Stimulated activated CD8-positive, alpha-beta memory T cell treated with anti-CD3 and anti-CD28 coated beads, Interleukin-12 subunit alpha, Interleukin-12 subunit beta, amount 100 ng/mL, for 24 hours (primary cell): Measurements from ENCODE around the gene SENP8.

Experiments
- DNase-seq: peaks from one replicate; pipeline ENCODE4 v3.0.0-alpha.2; 2020; ENCODE audit errors: extremely low read depth

Gene SENP8

GRCh38 chr15:72113347-72114031, 4.7 kb upstream of the SENP8 start:
- DNase-seq = no peak

DNA sequence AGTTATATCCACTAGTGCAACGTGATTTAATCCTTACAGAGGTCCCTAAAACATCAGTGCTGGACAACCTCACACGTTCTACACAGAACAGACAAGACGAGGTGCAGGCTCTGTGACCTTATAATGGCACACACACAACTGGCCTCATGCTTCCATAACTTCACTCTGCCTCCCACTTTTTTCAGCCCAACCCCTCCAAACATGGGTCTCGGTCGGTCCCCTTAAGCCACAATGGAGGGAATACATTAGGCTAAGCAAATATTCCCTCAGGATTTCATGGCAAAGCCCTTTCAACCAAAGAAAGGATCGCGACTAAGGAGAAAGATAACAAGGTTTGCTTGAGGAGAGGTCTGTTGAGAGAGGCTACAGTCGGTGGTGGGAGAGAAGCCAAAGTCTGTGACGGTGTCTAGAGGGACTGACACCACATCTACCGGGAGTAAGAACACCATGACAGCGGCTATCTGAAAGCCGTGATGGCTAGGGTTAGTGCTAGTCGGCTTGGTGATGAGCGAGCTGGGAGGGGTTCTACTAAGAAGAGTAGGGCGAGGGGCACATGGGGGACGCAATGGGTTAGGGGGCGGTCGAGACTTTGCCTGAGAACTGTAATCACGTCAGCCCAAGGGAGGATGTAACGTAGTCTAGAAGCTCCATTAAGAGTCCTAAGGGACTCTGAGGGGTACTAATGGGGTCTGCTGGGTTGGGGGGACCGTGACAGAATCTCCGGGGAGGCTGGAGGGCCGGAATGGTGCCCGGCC, 1.3 kb upstream of the SENP8 start:
- no peak for DNase-seq

DNA sequence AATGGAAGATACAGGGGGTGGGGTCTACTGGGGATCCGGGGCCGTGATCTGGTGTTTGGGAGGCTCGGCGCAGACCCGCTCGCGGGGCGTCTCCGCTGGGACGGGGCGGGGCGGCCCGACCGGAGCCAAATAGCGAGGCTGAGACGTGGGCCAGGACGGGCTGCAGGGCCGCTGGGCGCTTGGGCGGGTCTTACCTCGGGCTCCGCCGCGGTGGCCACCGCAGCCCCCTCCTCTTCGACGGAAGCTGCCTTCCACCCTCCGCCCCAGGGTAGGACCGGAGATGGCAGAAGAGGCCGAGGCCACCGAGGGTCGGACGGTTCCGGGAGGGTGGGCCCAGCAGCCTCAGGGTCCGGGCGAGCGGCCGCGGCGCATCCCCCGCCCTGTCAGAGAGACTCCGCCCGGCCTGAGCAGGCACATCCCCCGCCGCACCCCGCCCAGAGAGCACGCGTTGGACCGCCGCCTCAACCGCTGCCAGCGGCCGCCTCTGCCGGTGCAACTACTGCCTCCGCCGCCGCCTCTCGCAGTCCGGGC, 652 bp upstream of the SENP8 start:
- DNase-seq = no peak

DNA sequence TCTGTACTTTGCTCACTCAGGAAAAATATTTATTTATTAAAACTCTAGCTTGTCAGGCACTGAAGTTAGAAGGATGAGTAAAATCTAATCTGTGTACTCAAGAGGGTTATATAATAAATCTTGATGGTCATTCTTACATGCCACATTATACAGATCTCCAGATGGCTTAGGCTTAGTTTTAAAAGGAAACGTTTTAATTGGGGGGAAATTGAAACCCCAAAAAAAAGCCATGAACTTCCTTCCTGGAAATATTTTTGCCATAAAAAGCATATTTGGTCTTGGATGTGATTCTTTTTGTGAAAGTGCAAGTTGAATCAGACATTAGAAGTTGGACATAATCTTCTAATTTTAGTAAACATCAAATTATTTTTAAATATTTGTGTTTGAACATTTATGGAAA, 6.0 kb downstream of the SENP8 start:
- no peak for DNase-seq

GRCh38 chr15:72127724-72128322, 9.6 kb downstream of the SENP8 start:
- DNase-seq = no peak

GRCh38 chr15:72128359-72128758, 10.2 kb downstream of the SENP8 start:
- no peak for DNase-seq

- no peak for DNase-seq
Observed at GRCh38 chr15:72130272-72130671, 12.1 kb downstream of the SENP8 start.

- DNase-seq = no peak
Observed at GRCh38 chr15:72131922-72132321, 13.7 kb downstream of the SENP8 start.

DNA sequence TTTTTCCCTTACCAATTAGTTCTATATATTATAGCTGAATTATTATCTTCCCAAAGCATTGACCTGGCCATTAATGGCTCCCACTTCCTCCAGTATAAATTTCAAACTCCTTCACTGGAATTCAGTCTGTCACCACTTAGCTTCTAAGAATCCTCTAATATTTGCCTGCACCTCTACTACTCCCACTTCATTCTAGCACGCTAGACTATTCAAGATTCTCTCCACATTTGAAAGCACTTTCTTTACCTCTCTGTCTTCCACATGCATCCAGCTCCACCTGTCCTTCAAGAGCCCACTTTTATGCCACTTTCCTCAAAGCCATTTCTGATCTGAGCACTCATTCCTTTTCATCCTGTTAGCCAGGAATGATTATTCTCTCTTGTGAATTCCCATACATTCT, 15.0 kb downstream of the SENP8 start:
- DNase-seq = no peak

GRCh38 chr15:72135719-72136118, 17.5 kb downstream of the SENP8 start:
- DNase-seq = no peak

GRCh38 chr15:72136170-72137051, 18.2 kb downstream of the SENP8 start:
- no peak for DNase-seq

DNA sequence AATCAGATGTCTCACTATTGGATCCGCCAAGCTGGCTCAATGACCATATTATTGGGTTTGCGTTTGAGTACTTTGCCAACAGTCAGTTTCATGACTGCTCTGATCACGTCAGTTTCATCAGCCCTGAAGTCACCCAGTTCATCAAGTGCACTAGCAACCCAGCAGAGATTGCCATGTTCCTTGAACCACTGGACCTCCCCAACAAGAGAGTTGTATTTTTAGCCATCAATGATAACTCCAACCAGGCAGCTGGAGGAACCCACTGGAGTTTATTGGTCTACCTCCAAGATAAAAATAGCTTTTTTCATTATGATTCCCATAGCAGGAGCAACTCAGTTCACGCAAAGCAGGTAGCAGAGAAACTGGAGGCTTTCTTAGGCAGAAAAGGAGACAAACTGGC, 21.5 kb downstream of the SENP8 start:
- no peak for DNase-seq

- no peak for DNase-seq
Observed at GRCh38 chr15:72140088-72140487, 21.9 kb downstream of the SENP8 start.

DNA sequence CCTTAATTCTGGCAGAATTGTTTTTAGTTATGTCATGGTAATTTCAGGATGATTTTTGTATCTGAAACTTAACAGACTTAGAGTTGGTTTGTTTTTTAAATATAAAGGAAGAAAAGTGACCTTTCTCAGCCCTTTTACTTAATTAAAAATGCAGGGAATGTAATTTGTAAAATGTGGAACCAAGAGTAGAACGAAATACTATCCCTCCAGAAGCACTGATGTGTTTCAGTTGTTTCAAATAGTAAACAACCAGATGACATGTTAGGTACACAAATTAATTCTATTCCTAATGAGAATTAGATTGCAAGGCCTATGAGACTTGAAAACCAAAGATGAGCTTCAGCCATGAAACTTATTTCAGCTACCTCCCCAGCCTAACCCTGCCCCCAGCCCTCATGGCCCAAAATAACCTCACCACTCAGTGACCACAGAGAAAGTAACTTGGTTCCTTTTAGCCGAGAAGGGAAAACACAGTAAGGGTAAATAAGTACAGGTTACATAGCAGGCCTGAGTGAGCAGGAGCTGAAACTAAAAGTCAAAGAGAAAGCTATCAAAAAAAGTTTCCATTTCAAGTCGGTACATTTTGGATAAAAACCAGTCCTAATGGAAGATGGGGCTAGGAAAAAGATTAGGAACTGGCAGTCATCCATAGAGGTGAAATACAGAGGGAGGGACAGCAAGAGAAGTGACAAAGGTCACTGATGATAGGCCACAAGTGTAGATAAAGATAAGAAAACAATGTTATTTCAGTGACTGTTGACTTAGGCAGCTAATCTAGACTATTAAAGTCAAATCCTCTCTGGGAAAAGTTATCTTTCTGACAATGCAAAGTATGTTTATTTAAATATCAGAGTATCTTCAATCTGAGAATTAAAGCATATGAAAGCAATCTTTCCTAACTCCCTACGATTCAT, 23.2 kb downstream of the SENP8 start:
- no peak for DNase-seq

GRCh38 chr15:72146221-72146620, 28.0 kb downstream of the SENP8 start:
- no peak for DNase-seq

GRCh38 chr15:72146934-72147333, 28.7 kb downstream of the SENP8 start:
- DNase-seq = no peak

GRCh38 chr15:72147418-72147817, 29.2 kb downstream of the SENP8 start:
- DNase-seq = no peak

DNA sequence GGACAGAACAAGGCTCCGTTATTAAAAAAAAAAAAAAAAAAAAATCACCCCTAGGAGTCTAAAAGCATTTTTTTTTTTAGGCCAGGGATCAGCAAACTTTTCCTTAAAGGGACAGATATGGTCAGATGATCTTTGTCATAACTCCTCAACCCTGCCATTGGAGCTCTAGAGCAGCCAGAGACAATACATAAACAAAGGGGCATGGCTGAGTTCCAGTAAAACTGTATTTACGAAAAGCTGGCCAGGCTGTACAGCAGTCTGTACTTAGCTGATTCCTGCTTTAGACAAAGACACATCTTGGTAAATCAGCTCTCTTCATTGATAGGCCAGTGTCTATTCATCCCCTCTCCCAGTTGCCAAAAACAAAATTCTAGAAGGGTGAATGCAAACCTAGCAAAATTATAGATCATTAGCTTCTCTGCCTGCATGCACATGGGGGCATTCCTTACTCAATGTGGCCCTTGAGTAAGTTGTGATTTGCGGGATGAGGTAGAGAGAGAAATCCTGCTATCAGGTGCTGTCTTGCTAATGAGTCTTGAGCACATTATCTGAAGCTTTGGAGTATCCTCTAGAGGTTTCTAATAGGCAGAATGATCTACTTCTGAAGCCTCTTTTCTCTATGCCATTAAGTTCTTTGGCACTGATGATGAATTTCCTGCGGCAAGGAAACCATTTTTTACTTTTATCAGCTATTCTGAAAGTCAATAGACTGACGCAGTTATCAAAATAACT, 35.2 kb downstream of the SENP8 start:
- DNase-seq = no peak

DNA sequence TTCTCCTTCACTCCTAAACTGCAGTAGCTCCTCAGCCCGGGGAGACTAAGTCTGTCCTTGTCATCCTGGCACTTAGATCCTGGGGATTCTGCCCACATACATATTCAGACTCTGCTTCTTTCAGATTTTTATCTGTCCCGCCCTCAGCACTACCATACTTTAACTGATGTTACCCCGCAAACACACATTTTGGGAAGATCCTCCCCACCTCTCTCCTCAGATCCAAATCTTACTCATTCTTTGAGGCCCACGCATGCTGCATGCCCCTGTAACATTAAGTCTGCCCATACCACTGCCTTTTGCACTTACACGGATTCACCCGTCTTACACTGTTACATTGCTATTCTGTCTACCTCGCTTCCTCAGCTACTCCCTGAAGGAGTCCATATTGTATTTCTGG, 36.1 kb downstream of the SENP8 start:
- no peak for DNase-seq

GRCh38 chr15:72155003-72155621, 36.9 kb downstream of the SENP8 start:
- no peak for DNase-seq
